Spleen (tissue), 7 donors: ENCODE measurements around the gene OPN3.
"Not testable (repeated sequence)": the region's sequence is repeated elsewhere in the genome, so short reads cannot be mapped to it uniquely, and the experiment has no call there.

Experiments
- CTCF ChIP-seq, 11 experiments: fragments of 200-600 bp in 7 of 11; fragments of 450-650 bp in 4 of 11; sonication (generic) in 4 of 11; IDR thresholded peaks in 8 of 11; conservative IDR thresholded peaks in 3 of 11; 1 replicate in 7 of 11; 2 replicates in 4 of 11; pipeline versions ENCODE4 v1.4.0 to v1.8.0; 2016 to 2021; ENCODE audit warnings: antibody characterized with exemption in 11 of 11, inconsistent platforms in 4 of 11, mild to moderate bottlenecking in 1 of 11
- POLR2A ChIP-seq, 3 donors: fragments of 450-650 bp; IDR thresholded peaks; one replicate each; pipeline ENCODE4 v1.5.1; 2017; ENCODE audit warnings: antibody characterized with exemption in 3 of 3, mild to moderate bottlenecking in 1 of 3
- POLR2AphosphoS5 ChIP-seq, 3 donors: sonication (generic); formaldehyde crosslinking; IDR thresholded peaks; one replicate each; pipeline ENCODE4 v1.5.1; 2017; ENCODE audit warnings: antibody characterized with exemption in 3 of 3
- donor health status: DM: no; HTN: no; CAD: no; lungs with moderate emphysema.
- donor health status: DM: no; HTN: no; CAD: no.
- donor health status: DM: no; HTN: no; CAD: no.

- not testable (repeated sequence) for TF ChIP-seq CTCF (IDR thresholded peaks at IDR 0.05 in 8 of 11, conservative IDR thresholded peaks at IDR 0.05 in 3 of 11); POLR2A (IDR thresholded peaks at IDR 0.05); POLR2AphosphoS5 (IDR thresholded peaks at IDR 0.05)
Observed at GRCh38 chr1:241681861-241682448, 41.8 kb upstream of the OPN3 start.
